Thoracic aorta endothelial cell (primary cell): Measurements from ENCODE around the gene PPP1CB. TPM values are rescaled to one million over a fixed set of nuclear protein-coding genes. Genes with fewer than 3 reads are reported as not detected.

ENCODE experiments used
- total RNA-seq: library from RNA; depleted of rRNA; stranded (reverse); fragments of >200 nt; gene quantifications from 2 replicates; pipeline ENCODE4 v1.2.3, GENCODE V29; 2012

Gene PPP1CB
- total RNA-seq: 247 and 266 TPM in 2 replicates

GRCh38 chr2:28751252-28751955, at the start of gene PPP1CB:
Gene PPP1CB, plus strand, starts transcription at chr2:28751830. Its CDS starts 295 bp downstream, at chr2:28752125.

GRCh38 chr2:28810384-28811285, 59.0 kb downstream of the PPP1CB start, which contains the start of gene SPDYA:
Gene SPDYA, plus strand, starts transcription at chr2:28810834. Its CDS starts 5,181 bp downstream, at chr2:28816015.

Other genes with a start within 250 kb of the PPP1CB start
- 1.5 and 2.7 TPM in 2 replicates for gene SPDYA, start 59.0 kb downstream of the PPP1CB start, total RNA-seq
- gene TRMT61B, start 118.5 kb downstream of the PPP1CB start, total RNA-seq: 18.5 and 20.1 TPM in 2 replicates
- gene WDR43, start 142.8 kb downstream of the PPP1CB start, total RNA-seq: 122 and 144 TPM in 2 replicates
- under 0.01 and 0.13 TPM in 2 replicates for gene TOGARAM2, start 229.5 kb downstream of the PPP1CB start, total RNA-seq